ENCODE measurements around the gene ADGRL3.
"Not testable (repeated sequence)": the region's sequence is repeated elsewhere in the genome, so short reads cannot be mapped to it uniquely, and the experiment has no call there.

Gene ADGRL3

DNA sequence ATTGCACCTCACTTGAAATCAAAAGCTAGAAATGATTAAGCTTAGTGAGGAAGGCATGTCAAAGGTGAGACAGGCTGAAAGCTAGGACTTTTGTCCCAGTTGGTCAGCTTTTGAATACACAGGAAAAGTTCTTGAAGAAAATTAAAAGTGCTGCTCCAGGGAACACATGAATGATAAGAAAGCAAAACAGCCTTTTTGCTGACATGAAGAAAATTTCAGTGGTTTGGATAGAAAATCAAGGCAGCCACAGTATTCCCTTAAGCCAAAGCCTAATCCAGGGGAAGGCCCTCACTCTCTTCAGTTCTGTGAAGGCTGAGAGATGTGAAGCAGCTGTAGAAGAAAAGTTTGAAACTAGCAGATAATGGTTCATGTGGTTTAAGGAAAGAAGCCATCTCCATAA is 150.8 kb downstream of the ADGRL3 start:
- no peak for DNase-seq (ENCODE audit: low spot score)

DNA sequence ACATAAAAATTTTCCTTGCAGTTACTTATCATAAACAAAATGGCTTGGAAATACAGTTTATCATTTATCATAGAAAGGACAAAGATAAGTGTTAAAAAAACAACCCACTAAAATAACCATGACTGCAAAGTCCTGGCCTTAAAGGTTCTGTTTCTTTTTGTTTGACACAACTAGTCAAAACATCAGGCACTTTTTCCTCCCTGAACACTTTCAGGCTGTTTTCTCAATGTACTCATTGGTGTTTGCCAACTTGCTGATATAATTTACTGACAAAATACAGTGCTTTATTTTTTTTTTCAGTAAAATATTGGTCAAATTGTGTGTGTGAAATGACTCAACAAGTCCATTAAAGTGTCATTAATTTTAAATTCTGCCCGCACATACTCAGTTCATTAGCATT is 156.6 kb downstream of the ADGRL3 start:
- DNase-seq (ENCODE audit: low spot score), result no peak

- no peak for DNase-seq (ENCODE audit: low spot score)
These were observed 159.2 kb downstream of the ADGRL3 start for GRCh38 chr4:61359301-61359700.

- DNase-seq (ENCODE audit: low spot score), result not testable (repeated sequence)
These were observed 172.7 kb downstream of the ADGRL3 start for GRCh38 chr4:61372817-61373216.

DNA sequence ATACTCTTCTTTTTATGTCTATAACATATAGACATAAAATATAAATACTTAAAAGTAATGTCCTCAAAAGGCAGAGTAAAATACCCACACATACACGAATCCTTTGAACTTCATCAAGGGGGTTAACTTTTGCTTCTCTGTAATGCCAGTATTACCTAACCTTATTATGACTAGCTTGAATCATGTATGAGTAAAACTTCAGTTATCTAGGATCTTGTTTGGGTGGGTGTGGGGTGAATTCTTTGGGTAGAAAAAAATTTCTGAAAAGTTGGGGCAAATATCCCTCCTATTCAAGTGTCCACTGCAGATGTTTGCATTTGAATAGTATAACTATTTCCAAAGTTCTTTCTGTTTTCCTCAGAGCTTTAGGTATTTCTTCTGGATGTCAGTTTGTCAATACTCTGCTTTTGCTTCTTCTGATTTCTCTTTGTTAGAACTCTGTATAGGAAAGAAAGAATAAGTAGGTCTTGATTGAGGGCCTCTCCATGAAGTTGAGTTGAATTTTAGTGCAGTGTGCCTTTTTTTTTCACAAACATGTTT is 173.8 kb downstream of the ADGRL3 start:
- DNase-seq (ENCODE audit: low spot score), result no peak

- DNase-seq (ENCODE audit: low spot score), result no peak
These were observed 174.3 kb downstream of the ADGRL3 start for GRCh38 chr4:61374447-61374891.

GRCh38 chr4:61375301-61375700 is 175.2 kb downstream of the ADGRL3 start:
- DNase-seq (ENCODE audit: low spot score), result no peak

GRCh38 chr4:61376301-61376700 is 176.2 kb downstream of the ADGRL3 start:
- DNase-seq (ENCODE audit: low spot score), result no peak

- DNase-seq (ENCODE audit: low spot score), result no peak
These were observed 179.3 kb downstream of the ADGRL3 start for GRCh38 chr4:61379406-61379805.

- no peak for DNase-seq (ENCODE audit: low spot score)
These were observed 180.7 kb downstream of the ADGRL3 start for GRCh38 chr4:61380865-61381264.

DNA sequence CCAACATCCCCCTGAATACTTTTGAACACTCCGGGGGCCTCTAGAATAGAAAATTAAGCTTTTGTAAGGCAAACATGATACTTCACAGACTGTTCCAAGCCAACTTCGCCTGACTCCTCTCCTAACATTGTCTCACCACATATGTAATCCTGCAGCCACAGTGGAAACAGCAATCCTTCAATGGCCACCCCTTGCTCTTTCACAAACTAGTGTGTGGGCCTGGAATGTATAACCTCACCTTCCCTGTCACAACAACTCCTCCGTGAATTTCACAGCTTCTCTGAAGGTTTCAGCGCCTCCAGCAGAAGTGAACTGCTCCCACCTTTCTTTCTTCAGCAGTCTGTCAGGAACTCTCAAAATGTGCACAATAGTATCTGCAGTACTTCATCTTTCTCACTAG is 185.1 kb downstream of the ADGRL3 start:
- no peak for DNase-seq (ENCODE audit: low spot score)

GRCh38 chr4:61387372-61387771 is 187.2 kb downstream of the ADGRL3 start:
- DNase-seq (ENCODE audit: low spot score), result not testable (repeated sequence)

DNA sequence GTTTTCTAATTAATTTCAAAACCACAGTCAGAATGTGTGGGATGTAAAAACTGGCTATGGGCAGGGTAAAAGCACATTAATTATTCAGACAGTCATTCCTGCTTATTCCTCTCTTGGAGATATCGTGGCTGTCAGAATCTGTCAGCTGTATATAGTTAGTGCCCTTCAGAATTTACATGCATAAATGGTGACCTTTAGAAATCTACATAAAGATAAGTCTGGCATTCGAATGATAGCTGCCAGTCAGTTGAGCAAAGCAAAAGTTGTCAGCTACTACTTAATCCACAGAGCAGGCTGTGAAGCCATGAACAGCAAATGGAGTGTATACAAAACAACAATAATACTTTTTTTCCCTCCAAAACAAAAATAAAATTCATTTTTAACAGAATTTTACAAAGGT is 189.5 kb downstream of the ADGRL3 start:
- DNase-seq (ENCODE audit: low spot score), result no peak

- no peak for DNase-seq (ENCODE audit: low spot score)
These were observed 195.6 kb downstream of the ADGRL3 start for GRCh38 chr4:61395754-61396153.

DNA sequence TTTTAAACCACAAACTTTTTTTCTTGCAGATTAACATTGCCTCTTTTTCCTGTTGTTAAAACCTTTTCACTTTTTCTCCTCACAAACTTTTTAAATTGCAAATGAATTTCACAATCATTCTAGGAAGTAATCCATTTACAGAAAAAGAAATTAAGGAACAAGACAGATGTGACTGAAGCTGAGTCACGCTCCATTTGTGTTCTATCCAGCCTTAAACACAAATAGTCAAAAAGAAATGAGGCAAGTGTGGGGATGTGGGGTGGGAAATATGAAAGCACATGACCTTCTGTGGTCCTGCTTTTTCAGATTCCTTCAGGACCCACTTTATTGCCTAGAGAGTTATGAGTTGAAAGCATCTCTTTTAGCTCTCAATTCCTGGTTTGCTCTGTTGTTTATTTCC is 197.0 kb downstream of the ADGRL3 start:
- no peak for DNase-seq (ENCODE audit: low spot score)

- no peak for DNase-seq (ENCODE audit: low spot score)
These were observed 200.4 kb downstream of the ADGRL3 start for GRCh38 chr4:61400439-61401038.

GRCh38 chr4:61401771-61402170 is 201.6 kb downstream of the ADGRL3 start:
- DNase-seq (ENCODE audit: low spot score), result no peak

- DNase-seq (ENCODE audit: low spot score), result no peak
These were observed 205.2 kb downstream of the ADGRL3 start for GRCh38 chr4:61405307-61405706.

DNA sequence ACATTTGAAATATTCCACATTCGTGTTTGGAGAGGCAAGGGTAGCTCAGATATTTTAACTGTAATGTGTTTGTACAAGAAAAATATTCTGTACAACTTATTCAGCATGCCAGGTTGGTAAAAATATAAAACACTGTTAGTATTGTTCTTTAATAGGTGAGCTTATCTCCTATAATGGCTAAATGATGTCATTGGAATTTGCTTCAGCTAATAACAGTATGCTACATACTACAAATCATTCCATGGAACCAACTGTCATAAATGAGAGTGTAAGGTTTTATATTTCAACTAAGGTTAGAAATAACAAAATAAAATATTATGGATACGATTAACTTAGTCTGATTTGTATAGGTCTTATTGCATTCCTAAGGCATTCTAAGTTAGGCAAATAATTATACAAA is 206.6 kb downstream of the ADGRL3 start:
- no peak for DNase-seq (ENCODE audit: low spot score)

DNA sequence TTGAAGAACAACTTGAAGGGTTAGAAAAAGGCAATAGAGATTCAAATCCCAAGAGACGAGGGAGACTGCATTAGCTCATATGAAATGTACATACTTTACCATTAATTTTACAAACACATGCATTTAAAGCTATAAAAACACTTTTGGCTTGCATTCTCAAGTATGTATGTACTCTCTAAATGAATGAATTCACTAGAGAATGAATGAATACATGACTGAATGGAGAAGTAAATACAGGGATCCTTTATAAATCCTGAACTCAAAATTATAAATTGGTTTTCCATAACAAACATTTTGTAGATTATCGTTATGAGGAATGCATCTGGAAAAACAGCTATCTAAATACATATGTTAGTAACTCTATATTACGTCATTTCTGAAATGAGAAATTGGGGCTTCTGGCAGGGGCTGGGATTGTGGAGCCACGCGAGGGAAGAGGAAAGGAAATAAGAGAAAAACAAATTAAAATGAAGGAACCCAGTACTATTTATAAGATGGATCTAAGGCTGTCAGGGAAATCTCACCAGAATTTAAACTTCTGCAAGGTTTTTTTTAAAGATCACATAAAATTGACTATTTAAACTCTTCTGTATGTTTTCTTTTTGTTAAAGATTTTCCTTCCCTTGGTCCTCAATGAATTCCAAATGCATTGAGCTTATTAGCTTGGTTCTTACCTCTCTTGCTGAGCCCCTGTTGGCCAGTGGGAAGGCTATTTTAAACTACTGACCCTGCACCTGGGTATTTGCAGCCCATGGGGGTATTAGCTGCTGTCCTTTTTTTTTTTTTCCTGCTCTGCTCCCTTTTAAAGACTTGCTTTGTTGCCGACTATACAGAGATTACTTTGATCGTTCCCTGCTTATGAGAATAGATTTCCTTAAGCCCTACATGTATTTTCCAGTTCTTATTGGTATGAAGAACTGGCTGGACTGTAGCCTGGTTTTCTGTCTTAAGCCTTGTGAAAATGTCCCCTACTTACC is 207.8 kb downstream of the ADGRL3 start:
- no peak for DNase-seq (ENCODE audit: low spot score)

- DNase-seq (ENCODE audit: low spot score), result no peak
These were observed 208.7 kb downstream of the ADGRL3 start for GRCh38 chr4:61408861-61409260.

- no peak for DNase-seq (ENCODE audit: low spot score)
These were observed 211.1 kb downstream of the ADGRL3 start for GRCh38 chr4:61411241-61411640.

GRCh38 chr4:61425315-61425714 is 225.2 kb downstream of the ADGRL3 start:
- no peak for DNase-seq (ENCODE audit: low spot score)
